Stimulated activated memory B cell treated with anti-CD40 and anti-IgM and Interleukin-4, amounts not matched to agents 10 μg/mL and 1 μg/mL and 100 μg/mL, for 72 hours (primary cell): Measurements from ENCODE around the gene PRR18.

Experiments used
- ATAC-seq: fragments of 150-1000 bp; cut with Tn5 transposase; 2 replicates; pipeline ENCODE4 v1.10.0; 2021
- H3K27ac Mint-ChIP-seq: one replicate; pipeline ENCODE4 v1.8.0; 2022; ENCODE audit warnings: mild to moderate bottlenecking, mixed read lengths
- H3K27me3 Mint-ChIP-seq: one replicate; pipeline ENCODE4 v1.8.0; 2022; ENCODE audit warnings: mixed read lengths
- H3K36me3 Mint-ChIP-seq: one replicate; pipeline ENCODE4 v1.8.0; 2022; ENCODE audit warnings: mixed read lengths
- H3K4me1 Mint-ChIP-seq: one replicate; pipeline ENCODE4 v1.8.0; 2022; ENCODE audit warnings: mixed read lengths
- H3K4me3 Mint-ChIP-seq: one replicate; pipeline ENCODE4 v1.8.0; 2022; ENCODE audit warnings: mild to moderate bottlenecking, moderate library complexity, mixed read lengths
- H3K9me3 Mint-ChIP-seq: one replicate; pipeline ENCODE4 v1.8.0; 2022; ENCODE audit warnings: mixed read lengths

PRR18 gene

GRCh38 chr6:166257911-166258318 lies 50.3 kb downstream of the PRR18 start:
- Mint-ChIP-seq H3K36me3 (peaks cover 6% of the 10 kb centered on the region), H3K4me1 (peaks cover 34% of the 10 kb centered on the region), H3K9me3 (peaks cover 6% of the 10 kb centered on the region), H3K27me3 (peaks cover 18% of the 10 kb centered on the region), H3K4me3 (no peak overlapping the region), H3K27ac (peak overlapping the region; percentile 95)
- ATAC-seq = no peak
